Liver (tissue), 3 donors: ENCODE results near the gene TPPP3.

Experiments used
- ATF3 ChIP-seq: IDR thresholded peaks from 2 replicates; pipeline ENCODE4 v1.6.1; 2016; ENCODE audit warnings: antibody characterized with exemption
- CTCF ChIP-seq: fragments of 150-350 bp; IDR thresholded peaks from 2 replicates; pipeline ENCODE4 v1.5.1; 2017; ENCODE audit warnings: improper control_type of control experiment, low read depth, low read length; ENCODE audit not compliant: missing input control
- FOXA1 ChIP-seq: IDR thresholded peaks from 2 replicates; pipeline ENCODE4 v1.6.1; 2016; ENCODE audit warnings: antibody characterized with exemption
- FOXA2 ChIP-seq: IDR thresholded peaks from 2 replicates; pipeline ENCODE4 v1.6.1; 2016; ENCODE audit warnings: antibody characterized with exemption
- GABPA ChIP-seq, 2 donors: IDR thresholded peaks in 1 of 2; conservative IDR thresholded peaks in 1 of 2; 2 replicates each; pipeline ENCODE4 v1.6.1; 2016; ENCODE audit warnings: antibody characterized with exemption in 2 of 2, mild to moderate bottlenecking in 1 of 2, moderate library complexity in 1 of 2
- JUND ChIP-seq, 2 donors: IDR thresholded peaks; 2 replicates each; pipeline ENCODE4 v1.6.1; 2016; ENCODE audit warnings: antibody characterized with exemption in 2 of 2
- NR2F2 ChIP-seq: IDR thresholded peaks from 2 replicates; pipeline ENCODE4 v1.6.1; 2016; ENCODE audit warnings: antibody characterized with exemption
- RAD21 ChIP-seq, 2 donors: IDR thresholded peaks; 2 replicates each; pipeline ENCODE4 v1.6.1; 2016; ENCODE audit warnings: antibody characterized with exemption in 2 of 2, mild to moderate bottlenecking in 2 of 2
- REST ChIP-seq: IDR thresholded peaks from 2 replicates; pipeline ENCODE4 v1.6.1; 2016; ENCODE audit warnings: antibody characterized with exemption, mild to moderate bottlenecking
- RXRA ChIP-seq, 2 donors: IDR thresholded peaks; 2 replicates each; pipeline ENCODE4 v1.6.1; 2017 to 2018; ENCODE audit warnings: antibody characterized with exemption in 2 of 2, mild to moderate bottlenecking in 1 of 2
- SP1 ChIP-seq: IDR thresholded peaks from 2 replicates; pipeline ENCODE4 v1.6.1; 2018; ENCODE audit warnings: antibody characterized with exemption, mild to moderate bottlenecking
- TAF1 ChIP-seq: conservative IDR thresholded peaks from 2 replicates; pipeline ENCODE4 v1.6.1; 2016; ENCODE audit warnings: antibody characterized with exemption, mild to moderate bottlenecking
- YY1 ChIP-seq: IDR thresholded peaks from 2 replicates; pipeline ENCODE4 v1.6.1; 2016; ENCODE audit warnings: antibody characterized with exemption, mild to moderate bottlenecking
- TF ChIP-seq, protein P1 (sequence below): IDR thresholded peaks from 2 replicates; pipeline ENCODE4 v1.6.1; 2016; ENCODE audit warnings: antibody characterized with exemption
- donor health status: healthy.
- donor health status: healthy.

- TF ChIP-seq CTCF (peak; percentile 40), RXRA (IDR thresholded peaks at IDR 0.05) (no peak), REST (no peak), FOXA1 (no peak), RAD21 (IDR thresholded peaks at IDR 0.05) (peak; percentile 46 to 49), YY1 (no peak), GABPA (IDR thresholded peaks at IDR 0.05 in 1 of 2, conservative IDR thresholded peaks at IDR 0.05 in 1 of 2) (no peak), SP1 (no peak), TAF1 (no peak), FOXA2 (no peak), NR2F2 (no peak), JUND (IDR thresholded peaks at IDR 0.05) (no peak), ATF3 (no peak)
- TF ChIP-seq, protein P1, sequence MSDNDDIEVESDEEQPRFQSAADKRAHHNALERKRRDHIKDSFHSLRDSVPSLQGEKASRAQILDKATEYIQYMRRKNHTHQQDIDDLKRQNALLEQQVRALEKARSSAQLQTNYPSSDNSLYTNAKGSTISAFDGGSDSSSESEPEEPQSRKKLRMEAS, result no peak
Observed at GRCh38 chr16:67415872-67416793, 22.8 kb upstream of the TPPP3 start, which contains the start of gene ZDHHC1.
